Dermis microvascular lymphatic vessel endothelial cell (primary cell): ENCODE results near the gene KCNJ1. TPM values are rescaled to one million over a fixed set of nuclear protein-coding genes. Genes with fewer than 3 reads are reported as not detected.

Experiments used
- DNase-seq, 2 donors: peaks; one replicate each; pipeline versions ENCODE4 v3.0.0 to v3.0.0-alpha.2; 2010; ENCODE audit warnings: low read depth in 2 of 2
- total RNA-seq: library from RNA; depleted of rRNA; stranded (reverse); fragments of >200 nt; gene quantifications from 2 replicates; pipeline ENCODE4 v1.2.1, GENCODE V29; 2014

The KCNJ1 gene
- total RNA-seq, 1 donor from 2014 or later = under 0.01 TPM

DNA sequence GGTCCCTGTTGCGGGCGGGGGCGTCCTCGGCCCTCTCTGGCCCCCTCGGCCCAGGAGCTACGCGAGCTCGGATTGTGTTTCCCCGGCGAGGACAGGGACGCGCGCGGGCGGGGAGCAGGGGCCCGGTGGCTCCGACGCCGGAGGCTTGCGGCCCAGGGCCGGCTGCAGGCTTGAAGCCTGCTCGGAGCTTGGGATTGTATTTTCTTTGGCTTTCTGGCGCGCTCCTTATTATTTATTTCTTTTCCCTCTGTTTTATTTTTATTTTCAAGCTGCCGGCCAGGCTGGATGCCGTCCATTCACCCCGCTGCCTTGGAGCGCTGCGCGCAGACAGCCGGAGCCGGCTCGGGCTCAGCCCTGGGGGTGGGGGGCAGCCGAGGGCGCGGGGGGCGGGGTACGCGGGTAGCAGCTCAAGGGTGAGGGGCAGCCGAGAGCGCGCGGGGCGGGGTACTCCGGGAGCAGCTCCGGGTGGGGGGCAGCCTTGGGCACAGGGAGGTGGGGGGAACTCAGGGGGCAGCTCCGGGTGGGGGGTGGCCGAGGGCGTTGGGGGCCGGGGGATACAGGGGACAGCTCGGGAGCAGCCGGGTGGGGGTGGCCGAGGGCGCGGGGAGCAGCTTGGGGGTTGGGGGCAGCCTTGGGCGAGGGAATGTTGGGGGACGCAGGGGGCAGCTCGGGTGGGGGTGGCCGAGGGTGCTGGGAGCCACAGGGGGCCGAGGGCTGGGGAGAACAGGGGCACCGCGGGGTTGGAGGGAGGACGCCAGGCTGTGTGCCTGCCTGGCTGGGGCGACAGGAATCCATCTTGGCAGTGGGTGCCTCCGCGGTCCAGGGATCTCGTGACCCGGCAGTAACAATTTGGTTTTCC is 42.7 kb downstream of the KCNJ1 start:
- no peak for DNase-seq

DNA sequence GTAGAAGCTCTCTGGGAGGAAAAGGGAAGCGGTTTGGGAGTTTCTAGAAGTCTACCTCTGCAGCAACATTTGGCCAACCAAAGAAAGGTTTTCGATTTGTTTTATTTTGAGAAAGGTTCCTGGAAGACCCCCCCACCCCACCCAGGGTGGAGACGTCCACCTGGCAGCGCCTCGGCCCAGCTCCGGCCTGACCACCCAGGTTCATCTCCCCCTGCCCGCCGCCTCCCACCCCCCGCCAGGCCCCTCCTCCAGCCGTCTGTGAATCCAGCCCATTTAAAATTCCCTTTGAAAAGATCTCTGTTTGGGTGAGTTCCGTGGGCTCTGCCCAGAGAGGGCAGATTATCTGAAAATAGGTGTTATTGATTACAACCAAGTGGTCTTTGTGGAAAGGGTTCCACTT is 43.3 kb downstream of the KCNJ1 start:
- DNase-seq = no peak

DNA sequence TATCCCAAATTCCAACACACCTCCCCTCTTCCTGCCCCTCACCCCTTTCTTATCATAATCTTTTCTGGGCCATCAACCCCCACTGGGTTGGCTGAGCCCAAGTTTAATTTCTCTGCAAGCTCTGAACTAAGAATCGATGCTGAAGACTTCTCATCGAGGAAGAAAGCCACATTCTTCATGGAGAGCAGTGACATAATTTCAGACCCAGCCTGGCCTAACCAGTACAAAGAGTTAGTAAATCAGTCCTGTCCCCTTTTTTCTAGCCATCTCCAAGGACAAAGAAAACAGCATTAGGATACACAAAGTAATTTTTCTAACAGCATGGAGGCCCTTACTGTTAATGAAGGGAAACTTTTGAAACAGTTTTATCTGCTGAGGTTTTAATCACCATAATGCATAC is 45.0 kb downstream of the KCNJ1 start:
- DNase-seq = no peak

DNA sequence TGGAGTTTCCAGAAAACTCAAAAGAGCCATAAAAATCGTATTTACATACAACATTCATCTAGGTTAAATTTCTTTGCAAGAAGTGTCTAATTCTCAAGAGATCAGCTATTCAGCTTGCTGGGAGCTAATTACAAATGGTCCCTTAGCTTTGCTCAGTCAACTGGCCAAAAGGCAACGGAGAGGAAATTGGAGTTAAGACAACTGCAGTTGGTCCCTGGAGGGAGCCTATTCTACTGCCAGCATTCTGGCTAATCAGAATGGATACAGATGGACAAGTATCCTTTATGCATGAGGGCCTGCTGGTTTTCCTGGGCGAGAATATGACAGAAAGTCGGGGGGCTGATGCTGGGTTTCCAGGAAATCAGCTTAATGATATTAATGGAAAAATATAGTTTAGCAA is 45.5 kb downstream of the KCNJ1 start:
- no peak for DNase-seq

DNA sequence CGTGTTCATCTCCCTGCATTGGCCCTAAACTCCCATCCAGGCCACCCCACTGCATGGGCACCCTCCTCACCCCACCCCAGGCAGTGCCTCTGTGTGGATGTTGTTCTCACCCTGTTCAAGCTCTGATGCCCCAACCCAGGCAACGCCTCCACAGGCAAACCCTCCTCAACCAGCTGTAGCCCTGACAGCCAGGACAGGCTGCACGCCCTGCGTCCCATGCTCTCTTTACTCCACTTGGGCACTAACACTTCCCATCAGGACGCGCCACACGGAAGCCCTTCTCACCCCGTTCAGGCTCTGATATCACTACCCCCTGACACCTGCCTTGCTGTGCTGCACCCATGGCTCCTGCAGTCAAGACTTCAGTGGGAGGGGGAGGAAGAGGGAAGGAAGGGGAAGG is 47.9 kb downstream of the KCNJ1 start:
- DNase-seq = no peak

DNA sequence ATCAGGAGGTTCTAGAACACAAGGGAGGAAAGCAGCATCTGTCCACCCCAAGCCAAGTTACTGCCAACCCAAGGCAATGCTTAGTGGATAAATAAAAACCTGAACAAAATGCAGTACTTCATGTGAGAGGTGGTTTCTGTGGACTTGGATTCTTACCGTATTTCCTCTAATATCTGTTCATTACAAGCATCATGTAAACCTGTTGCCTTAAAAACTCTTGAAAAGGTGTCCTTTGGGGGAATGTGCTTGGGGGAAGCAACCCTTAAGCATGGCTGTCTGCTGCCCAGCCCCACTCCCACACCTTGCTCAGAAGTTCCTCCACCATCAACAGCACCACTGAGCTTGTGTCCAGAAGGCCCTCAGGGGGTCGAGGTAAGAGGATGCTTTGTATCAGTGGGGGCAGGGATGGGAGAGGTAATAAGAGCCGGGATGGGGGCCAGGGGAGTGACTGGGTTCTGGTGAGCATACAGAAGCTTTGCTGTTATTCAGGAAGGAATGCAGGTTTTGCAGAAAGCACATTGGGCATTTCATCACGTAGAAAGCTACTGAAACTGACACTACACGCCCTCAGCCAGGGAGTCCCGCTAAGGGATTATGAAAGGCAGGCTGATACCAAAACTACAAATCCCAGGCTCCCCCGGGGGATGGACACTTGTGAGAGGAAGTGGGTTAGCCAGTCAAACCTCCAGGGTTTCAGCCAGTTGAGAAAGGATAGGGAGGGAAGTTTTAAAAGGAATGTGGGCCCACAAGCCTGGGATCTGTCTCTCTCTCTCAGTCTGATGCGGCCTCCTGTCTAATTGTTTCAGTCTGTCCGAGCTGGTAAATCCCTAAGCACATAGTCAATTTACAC is 52.0 kb downstream of the KCNJ1 start:
- no peak for DNase-seq

DNA sequence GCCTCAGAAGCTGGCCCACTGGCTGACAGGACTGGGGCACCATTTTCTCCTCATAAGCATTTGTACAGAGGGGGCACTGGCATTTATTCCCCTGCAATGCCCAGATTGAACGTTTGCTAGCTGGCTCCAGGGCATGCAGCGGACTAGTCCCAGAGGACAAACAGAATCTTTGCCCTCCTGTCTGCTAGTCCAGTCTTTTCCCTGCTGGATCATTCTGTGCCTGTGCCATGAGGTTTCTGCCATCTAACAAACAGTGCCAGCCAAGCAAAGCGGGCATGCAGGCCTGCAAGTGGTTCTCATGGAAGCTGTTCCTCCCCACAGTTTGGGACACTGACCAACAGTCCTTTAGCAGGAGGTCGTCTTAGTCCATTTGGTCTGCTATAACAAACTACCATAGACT is 53.4 kb downstream of the KCNJ1 start:
- DNase-seq = no peak

DNA sequence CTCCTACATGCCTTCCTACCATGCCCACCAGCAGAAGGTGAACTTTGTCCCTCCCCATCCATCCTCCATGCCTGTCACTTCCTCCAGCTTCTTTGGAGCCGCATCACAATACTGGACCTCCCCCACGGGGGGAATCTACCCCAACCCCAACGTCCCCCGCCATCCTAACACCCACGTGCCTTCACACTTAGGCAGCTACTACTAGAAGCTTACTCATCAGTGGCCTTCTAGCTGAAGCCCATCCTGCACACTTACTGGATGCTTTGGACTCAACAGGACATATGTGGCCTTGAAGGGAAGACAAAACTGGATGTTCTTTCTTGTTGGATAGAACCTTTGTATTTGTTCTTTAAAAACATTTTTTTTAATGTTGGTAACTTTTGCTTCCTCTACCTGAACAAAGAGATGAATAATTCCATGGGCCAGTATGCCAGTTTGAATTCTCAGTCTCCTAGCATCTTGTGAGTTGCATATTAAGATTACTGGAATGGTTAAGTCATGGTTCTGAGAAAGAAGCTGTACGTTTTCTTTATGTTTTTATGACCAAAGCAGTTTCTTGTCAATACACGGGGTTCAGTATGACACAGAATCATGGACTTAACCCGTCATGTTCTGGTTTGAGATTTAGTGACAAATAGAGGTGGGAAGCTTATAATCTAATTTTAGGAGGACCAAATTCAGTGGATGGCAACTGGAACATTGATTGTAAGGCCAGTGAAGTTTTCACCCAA is 56.1 kb downstream of the KCNJ1 start:
- DNase-seq = no peak

DNA sequence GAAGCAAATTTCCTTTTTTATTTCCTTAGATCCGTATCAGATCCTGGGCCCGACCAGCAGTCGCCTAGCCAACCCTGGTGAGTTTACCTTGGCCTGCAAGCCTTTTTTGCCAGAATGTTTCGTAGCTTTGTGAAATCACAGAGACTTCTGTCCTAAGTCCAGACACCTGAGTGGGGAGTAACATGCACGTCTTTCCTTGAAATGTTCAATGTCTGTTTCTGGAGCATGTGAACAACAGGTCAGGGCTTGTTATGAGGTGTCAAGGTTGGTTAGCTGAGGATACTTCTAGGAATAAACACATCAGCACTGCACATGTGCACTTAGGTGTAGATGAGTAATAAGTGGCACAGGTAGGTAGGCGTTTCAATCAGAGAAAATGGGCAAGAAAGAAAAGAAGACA is 58.0 kb downstream of the KCNJ1 start:
- no peak for DNase-seq

DNA sequence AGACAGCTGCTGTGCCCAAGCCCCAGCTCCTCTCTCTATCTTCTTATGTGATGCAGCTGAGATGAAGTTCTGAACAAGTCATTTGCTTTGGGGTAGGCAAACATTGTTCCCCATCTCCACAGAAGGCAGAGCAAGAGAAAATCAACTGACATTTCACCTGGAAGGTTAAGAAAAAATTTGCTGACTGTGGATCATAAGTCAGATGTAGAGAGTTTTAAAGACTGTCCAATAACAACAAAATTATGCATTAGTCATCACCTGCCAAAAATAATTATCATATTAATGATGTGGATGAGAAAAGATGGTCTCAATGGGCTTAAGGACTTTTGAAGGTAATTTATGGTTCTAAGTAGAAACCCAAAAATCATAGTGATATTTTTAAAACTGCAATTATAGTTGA is 59.2 kb downstream of the KCNJ1 start:
- no peak for DNase-seq

DNA sequence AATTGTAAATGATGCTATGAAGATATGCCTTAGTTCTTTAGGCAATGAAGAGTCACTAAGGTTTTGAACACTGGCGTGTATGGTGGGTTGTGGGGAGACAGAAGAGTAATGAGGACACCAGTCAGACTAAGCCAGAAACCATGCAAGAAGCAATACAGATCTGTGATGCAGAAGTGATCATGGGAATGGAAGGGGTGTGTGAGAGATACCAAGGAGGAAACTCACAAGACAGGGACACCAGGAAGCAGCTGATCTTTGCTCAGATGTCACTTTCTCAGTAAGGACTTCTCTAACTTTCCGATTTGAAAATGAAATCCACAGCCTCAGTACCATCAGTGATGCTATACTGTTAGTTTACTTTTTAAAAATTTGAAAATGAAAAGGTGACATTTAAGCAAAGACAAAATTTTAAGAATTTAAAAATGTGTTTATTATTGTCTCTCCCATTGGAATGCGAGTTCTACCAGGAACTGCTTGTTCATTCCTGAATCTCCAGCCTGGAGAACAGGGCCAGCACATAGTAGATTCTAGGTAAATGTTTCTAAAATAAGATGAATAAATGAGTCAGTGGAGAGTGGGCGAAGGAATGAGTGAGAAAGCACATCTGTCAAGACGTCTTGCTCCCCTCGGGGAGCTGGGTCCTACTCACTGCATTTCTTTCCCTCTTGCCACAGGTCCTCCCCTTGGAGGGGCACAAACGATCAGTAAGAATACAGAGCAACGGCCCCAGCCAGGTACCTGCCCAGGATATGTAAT is 60.4 kb downstream of the KCNJ1 start:
- DNase-seq = no peak

DNA sequence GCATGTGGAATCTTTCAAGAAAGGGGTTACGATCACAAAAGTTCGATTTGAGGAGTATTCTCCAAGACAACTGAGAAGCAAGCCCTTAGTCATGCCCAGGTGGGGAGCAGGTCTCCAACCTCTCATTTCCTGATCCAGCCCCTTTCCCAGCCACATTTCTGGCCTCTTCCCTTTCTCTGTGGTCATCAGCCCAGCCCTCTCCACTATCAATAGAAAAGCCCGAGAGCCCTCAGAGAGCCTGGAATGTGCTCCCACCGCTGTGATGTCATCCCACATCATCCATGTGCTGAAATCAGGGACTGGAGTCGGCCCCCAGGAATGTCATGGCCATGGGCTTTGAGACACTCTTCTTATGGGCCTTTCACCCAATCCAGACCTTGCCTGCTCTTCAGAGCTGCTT is 62.6 kb downstream of the KCNJ1 start:
- DNase-seq = no peak

DNA sequence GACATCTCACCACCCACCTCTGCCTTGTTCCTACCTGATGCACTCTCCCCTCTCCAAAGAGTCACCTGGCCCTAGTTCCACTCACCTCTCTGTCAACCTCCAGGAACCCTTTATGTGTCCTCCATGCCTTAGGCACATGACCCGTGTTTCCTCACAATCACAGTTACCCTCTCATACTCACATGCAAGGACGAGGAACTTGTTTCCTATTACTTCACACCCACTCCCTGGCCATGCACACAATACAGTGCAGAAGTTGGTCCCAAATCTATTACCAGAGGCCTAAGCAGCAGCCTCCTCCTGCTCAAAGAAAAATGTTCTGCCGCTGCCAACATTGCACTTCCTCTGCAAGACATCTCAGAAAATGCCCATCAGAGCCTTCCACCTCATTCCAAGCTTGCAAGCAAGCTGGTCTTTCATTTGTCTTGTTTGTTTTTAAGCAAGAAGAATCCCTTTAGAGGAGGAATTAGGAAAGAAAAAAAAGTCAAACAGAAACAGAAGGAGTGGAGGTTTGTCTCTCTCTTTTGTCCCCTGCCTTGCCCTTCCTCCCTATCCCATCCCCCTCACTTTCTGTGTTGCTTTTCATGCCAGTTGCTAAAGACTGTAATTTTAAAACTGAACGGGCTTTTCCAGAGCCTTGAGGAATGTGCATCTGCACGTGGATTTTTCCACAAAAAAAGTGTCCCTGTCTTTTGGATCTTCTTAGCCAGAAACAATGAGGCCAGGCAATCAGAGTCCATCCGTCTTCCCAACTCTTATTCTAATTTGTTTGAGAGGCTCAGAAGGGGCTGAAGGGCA is 63.4 kb downstream of the KCNJ1 start:
- no peak for DNase-seq

DNA sequence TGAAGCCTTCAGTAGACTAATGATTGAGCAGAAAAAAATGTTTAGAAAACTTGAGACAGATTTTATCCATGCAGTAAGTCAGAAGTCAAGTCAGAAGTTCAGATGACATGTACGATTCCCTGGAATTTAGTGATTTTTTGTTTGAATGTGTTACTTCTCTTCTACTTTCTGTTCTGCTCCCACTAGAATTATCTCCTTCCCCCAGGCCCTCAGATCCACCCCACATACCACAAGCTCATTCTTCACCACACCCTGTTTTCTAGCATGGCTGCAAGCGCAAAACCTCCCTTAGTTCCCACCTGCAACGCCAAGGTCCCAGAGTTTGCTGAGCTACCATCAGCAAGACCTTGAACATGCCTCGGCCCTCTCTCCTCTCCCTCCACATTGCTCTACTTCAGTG is 64.1 kb downstream of the KCNJ1 start:
- DNase-seq = no peak

DNA sequence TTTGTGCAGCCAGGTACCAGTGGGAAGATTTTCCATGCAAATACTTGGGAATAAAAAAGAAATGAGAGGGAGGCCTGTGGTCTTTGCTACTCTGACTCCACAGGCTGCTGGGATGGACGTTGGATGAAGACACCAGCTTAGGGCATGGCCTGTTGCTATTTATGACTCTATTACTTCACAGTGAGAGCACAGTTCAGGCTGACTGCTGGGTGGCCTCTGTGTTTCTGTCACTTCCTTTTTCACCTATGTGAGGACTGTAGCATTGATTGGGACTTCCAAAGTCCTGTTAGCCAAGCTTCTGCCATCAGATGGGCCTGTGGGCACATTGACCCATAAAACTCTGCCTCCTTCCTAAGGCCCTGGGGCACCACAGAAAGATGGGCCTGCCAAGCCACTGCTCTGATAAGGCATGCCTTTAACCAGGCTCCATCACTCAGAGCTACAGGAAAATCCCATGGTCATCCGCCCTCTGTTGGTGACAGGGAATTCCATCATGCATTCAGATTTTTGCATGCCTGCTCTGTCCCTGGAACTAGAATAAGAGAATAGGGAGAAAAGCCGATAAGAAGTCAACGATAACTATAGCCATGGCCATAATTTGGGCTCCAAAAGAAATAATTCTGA is 64.6 kb downstream of the KCNJ1 start:
- peak; percentile 15 to 51 for DNase-seq

DNA sequence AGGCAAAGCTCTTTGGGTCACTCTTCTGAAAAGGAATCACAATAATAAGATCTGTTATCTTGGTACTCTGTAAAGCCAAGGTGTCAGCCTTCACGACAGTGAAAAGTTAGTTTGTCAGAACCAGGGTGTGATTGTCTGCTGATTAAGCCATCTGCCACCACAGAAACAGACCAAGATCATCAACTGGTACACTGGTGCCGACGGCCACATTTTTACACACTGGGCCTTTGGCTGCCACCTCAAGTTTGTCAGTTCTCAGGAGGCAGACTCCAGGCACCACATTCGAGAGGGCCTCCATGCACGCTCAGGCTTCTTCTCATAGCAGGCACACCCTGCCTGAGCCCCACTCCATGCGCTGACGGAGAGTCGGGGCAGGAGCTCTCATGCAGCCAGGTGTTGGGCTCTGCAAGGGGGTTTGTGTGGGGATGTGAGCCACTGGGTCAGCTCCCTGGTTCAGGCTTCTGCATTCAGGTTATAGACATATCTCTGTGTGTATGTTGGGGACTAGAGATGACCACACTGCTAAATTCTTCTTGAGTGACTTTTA is 66.2 kb downstream of the KCNJ1 start:
- no peak for DNase-seq

DNA sequence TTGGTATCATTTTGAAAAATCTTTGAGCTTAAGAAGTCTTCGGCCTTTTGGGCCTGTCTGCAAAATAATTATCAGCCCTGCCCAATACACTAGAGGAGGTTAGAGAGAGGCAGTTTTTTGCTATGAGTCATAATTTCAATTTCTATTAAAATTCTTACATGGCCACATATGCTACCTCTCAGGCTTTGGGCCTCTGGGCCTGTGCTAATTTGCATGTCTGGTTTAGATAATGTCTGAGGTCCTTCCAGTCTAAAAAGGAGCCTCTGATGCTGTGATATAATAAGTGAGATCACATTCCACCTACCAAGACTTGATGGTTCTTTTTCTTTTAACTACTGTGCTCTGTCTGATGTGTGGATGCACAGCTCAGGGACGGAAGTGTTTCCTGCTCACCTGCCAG is 70.8 kb downstream of the KCNJ1 start:
- no peak for DNase-seq

DNA sequence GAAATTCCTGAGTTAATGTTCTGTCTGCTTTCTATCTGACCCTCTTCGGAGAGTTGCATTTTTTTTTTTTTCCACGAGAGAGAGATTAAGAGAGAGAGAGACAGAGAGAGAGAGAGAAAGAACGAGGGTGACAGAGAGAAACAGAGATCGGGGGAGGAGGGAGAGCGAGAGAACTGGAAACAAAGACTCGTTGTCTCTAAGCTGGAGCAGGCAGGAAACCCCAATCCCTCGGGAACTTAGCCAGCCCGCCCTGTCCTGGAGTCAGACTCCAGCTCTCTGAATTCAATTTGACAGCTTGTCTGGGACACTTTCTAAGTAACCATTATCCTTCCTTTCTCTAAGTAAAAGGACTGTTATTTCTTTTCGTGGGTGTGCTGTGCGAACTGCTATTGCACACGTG is 76.9 kb downstream of the KCNJ1 start:
- peak in 1 of 2 donors; percentile 39 for DNase-seq

DNA sequence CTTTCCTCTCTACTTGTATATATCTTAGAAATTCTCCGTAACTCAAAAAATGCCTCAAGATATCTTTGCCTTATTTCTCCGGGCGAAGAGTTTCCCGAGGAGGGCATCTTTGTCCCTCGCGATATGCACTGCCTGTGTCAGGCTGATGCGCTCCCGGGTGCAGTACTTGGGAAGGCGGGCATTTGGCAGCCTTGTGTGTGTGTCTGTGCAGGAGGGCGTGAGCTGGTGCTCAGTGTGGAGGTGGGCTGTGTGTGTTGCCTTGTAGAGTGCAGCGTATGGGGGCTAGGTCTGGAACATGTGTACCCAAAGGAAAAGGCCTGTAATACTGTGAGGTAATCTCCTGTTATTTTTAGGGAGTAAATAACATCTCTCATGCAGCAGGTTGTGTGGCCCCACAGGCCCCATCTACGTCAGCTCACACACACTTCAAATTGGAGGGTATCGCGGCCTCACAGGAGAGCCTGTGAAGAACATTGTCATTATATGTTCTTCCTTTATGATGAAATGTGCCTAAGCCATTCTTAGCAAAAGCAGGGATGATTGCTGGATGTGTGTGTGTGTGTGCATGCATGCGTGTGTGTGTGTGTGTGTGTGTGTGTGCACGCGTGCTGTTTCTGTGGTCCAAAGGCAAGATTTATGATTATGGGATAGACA is 77.5 kb downstream of the KCNJ1 start:
- no peak for DNase-seq
